HG03439 (cell line): ENCODE results near the gene FIBP.
"Not testable (repeated sequence)": the region's sequence is repeated elsewhere in the genome, so short reads cannot be mapped to it uniquely, and the experiment has no call there.

Source experiments
- ATAC-seq: cut with Tn5 transposase; IDR thresholded peaks from one replicate; pipeline ENCODE4 v1.9.1; 2021; ENCODE audit warnings: mild to moderate bottlenecking, moderate library complexity; ENCODE audit not compliant: unreplicated experiment

FIBP gene

GRCh38 chr11:65849366-65849765 lies 38.9 kb downstream of the FIBP start:
- no peak for ATAC-seq

- not testable (repeated sequence) for ATAC-seq
These were observed 39.6 kb downstream of the FIBP start for GRCh38 chr11:65848693-65849092.

- ATAC-seq = no peak
These were observed 40.5 kb downstream of the FIBP start for GRCh38 chr11:65847746-65848145.

- no peak for ATAC-seq
These were observed 43.9 kb downstream of the FIBP start for GRCh38 chr11:65844231-65844872.

GRCh38 chr11:65843811-65844210 lies 44.5 kb downstream of the FIBP start:
- no peak for ATAC-seq

- no peak for ATAC-seq
These were observed 46.1 kb downstream of the FIBP start for GRCh38 chr11:65842144-65842543.

GRCh38 chr11:65834202-65834601 lies 54.1 kb downstream of the FIBP start:
- ATAC-seq = no peak
